HL-60 (cell line): ENCODE data around the gene TENM4.

Experiments
- DNase-seq, 2 experiments: peaks; one replicate each; pipeline ENCODE4 v3.0.0-alpha.2; 2010 to 2020; ENCODE audit warnings: low read depth in 1 of 2, low spot score in 1 of 2
- H3K27ac ChIP-seq: fragments of 250-450 bp; sonication (Bioruptor Pico); replicated peaks from 2 replicates; pipeline ENCODE4 v1.5.1; 2020; ENCODE audit warnings: mild to moderate bottlenecking, moderate library complexity
- H3K27me3 ChIP-seq: fragments of 250-450 bp; sonication (Bioruptor Pico); 2 replicates; pipeline ENCODE4 v1.5.1; 2021; ENCODE audit warnings: mild to moderate bottlenecking, moderate library complexity; ENCODE audit not compliant: insufficient read depth, poor library complexity, severe bottlenecking
- H3K4me3 ChIP-seq: replicated peaks from 2 replicates; pipeline ENCODE4 v1.5.1; 2011; ENCODE audit warnings: mild to moderate bottlenecking, control low read depth, low read length; ENCODE audit not compliant: insufficient read depth
- GABPA ChIP-seq: IDR thresholded peaks from 2 replicates; pipeline ENCODE4 v1.6.1; 2012; ENCODE audit warnings: low read depth
- POLR2AphosphoS5 ChIP-seq: IDR thresholded peaks from 2 replicates; pipeline ENCODE4 v1.6.1; 2012; ENCODE audit warnings: low read depth
- SPI1 ChIP-seq: IDR thresholded peaks from 2 replicates; pipeline ENCODE4 v1.6.1; 2012; ENCODE audit warnings: low read depth, mild to moderate bottlenecking, borderline replicate concordance
- TF ChIP-seq, protein P1 (sequence below): IDR thresholded peaks from one replicate; pipeline ENCODE4 v1.5.1; 2011; ENCODE audit warnings: low read length, control low read depth, inconsistent platforms; ENCODE audit not compliant: insufficient read depth
- TF ChIP-seq, protein P2 (sequence below): IDR thresholded peaks from 2 replicates; pipeline ENCODE4 v1.6.1; 2012; ENCODE audit warnings: low read depth; ENCODE audit not compliant: insufficient replicate concordance

Gene TENM4

DNA sequence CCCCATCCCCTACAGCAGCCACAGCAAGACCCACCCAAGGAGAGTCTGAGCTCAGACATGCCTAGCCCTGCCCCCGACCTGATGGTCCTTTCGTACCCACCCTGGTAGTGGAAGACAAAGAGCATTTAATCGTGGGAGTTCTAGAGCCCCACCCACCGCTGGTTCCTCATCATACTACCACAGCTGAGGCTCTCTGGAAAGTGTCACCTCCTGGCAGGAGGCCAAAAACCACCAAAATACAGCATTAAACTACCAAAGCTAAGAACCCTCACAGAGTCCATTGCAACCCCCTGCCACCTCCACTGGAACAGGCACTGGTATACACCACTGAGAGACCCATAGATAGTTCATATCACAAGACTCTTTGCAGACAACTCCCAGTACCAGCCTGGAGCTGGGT, 311.1 kb downstream of the TENM4 start:
- DNase-seq, result no peak

DNA sequence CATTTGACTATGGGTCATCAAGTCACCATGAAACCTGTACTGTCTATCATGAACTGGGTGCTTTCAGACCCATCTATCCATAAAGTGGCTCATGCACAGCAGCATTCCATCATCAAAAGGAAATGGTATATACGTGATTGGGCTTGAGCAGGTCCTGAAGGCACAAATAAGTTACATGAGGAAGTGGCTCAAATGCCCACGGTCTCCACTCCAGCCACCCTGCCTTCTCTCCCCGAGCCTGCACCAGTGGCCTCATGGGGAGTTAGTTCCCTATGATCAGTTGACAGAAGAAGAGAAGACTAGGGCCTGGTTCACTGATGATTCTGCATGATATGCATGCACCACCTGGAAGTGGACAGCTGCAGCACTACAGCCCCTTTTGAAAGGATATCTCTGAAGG, 312.5 kb downstream of the TENM4 start:
- Histone ChIP-seq H3K27ac (no peak overlapping the region), H3K4me3 (no peak overlapping the region), H3K27me3 (no peaks in the 10 kb centered on the region)
- TF ChIP-seq, protein P1, sequence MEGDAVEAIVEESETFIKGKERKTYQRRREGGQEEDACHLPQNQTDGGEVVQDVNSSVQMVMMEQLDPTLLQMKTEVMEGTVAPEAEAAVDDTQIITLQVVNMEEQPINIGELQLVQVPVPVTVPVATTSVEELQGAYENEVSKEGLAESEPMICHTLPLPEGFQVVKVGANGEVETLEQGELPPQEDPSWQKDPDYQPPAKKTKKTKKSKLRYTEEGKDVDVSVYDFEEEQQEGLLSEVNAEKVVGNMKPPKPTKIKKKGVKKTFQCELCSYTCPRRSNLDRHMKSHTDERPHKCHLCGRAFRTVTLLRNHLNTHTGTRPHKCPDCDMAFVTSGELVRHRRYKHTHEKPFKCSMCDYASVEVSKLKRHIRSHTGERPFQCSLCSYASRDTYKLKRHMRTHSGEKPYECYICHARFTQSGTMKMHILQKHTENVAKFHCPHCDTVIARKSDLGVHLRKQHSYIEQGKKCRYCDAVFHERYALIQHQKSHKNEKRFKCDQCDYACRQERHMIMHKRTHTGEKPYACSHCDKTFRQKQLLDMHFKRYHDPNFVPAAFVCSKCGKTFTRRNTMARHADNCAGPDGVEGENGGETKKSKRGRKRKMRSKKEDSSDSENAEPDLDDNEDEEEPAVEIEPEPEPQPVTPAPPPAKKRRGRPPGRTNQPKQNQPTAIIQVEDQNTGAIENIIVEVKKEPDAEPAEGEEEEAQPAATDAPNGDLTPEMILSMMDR, result no peak
- TF ChIP-seq POLR2AphosphoS5 (no peak), SPI1 (no peak), GABPA (no peak)
- TF ChIP-seq, protein P2, sequence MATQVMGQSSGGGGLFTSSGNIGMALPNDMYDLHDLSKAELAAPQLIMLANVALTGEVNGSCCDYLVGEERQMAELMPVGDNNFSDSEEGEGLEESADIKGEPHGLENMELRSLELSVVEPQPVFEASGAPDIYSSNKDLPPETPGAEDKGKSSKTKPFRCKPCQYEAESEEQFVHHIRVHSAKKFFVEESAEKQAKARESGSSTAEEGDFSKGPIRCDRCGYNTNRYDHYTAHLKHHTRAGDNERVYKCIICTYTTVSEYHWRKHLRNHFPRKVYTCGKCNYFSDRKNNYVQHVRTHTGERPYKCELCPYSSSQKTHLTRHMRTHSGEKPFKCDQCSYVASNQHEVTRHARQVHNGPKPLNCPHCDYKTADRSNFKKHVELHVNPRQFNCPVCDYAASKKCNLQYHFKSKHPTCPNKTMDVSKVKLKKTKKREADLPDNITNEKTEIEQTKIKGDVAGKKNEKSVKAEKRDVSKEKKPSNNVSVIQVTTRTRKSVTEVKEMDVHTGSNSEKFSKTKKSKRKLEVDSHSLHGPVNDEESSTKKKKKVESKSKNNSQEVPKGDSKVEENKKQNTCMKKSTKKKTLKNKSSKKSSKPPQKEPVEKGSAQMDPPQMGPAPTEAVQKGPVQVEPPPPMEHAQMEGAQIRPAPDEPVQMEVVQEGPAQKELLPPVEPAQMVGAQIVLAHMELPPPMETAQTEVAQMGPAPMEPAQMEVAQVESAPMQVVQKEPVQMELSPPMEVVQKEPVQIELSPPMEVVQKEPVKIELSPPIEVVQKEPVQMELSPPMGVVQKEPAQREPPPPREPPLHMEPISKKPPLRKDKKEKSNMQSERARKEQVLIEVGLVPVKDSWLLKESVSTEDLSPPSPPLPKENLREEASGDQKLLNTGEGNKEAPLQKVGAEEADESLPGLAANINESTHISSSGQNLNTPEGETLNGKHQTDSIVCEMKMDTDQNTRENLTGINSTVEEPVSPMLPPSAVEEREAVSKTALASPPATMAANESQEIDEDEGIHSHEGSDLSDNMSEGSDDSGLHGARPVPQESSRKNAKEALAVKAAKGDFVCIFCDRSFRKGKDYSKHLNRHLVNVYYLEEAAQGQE, result no peak
- no peak for DNase-seq

More for the DNA sequence above, 311.1 kb downstream of the TENM4 start:
- H3K27me3 ChIP-seq, result no peaks in the 10 kb centered on the region
- TF ChIP-seq GABPA, result no peak
- TF ChIP-seq, protein P2, result no peak
- TF ChIP-seq SPI1, result no peak
- TF ChIP-seq, protein P1, result no peak
- no peak for TF ChIP-seq POLR2AphosphoS5
- H3K4me3 ChIP-seq, result no peak overlapping the region
- no peak overlapping the region for H3K27ac ChIP-seq

DNA sequence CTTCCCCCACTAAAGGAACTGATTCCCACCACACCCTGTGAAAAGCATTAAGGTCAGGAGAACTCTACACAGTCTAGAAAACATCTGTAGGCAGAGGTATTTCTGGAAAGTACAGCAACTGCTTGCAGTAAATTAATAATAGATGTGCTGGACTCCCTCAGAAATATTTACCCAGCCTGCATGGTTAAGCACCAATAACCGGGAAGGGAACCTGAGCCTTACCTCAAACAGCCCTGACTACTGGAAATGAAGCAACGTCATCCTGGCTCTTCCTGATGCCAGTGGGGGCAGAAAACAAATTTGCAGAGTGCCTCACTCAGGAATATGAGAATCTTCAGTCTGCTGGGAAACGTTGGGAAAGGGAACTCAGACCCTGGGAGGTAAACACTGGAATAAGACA, 318.1 kb downstream of the TENM4 start:
- DNase-seq, result no peak
- Histone ChIP-seq H3K27me3 (no peaks in the 10 kb centered on the region), H3K4me3 (no peak overlapping the region), H3K27ac (no peak overlapping the region)
- TF ChIP-seq SPI1 (no peak), GABPA (no peak)
- TF ChIP-seq, protein P2, result no peak
